A549 (cell line): ENCODE data around the gene EMX1. TPM values are rescaled to one million over a fixed set of nuclear protein-coding genes. Genes with fewer than 3 reads are reported as not detected.
A peak's percentile ranks its signal among the peaks of the same experiment; 100 is the strongest.

Source experiments
- ATAC-seq, 2 experiments: fragments of 200-7000 bp in 1 of 2; fragments of >200 bp in 1 of 2; cut with Nextera tagmentation in 1 of 2; cut with Tn5 transposase in 1 of 2; 3 replicates each; pipeline versions ENCODE4 v1.8.0 to v1.9.1; 2018 to 2020; ENCODE audit warnings: mild to moderate bottlenecking in 1 of 2, moderate library complexity in 1 of 2
- CTCF ChIA-PET: fragments of 300-600 bp; sonication (Branson Sonifier 250); formaldehyde crosslinking; extraction: SDS; loops from one replicate; lab custom pipeline; 2021; ENCODE audit warnings: antibody characterized with exemption, inconsistent platforms; lab: Yijun Ruan, JAX
- POLR2A ChIA-PET: fragments of 350-600 bp; formaldehyde crosslinking; extraction: SDS; loops from one replicate; lab custom pipeline; 2021; ENCODE audit warnings: antibody characterized with exemption, inconsistent platforms; lab: Yijun Ruan, JAX
- DNase-seq, 2 experiments: peaks; one replicate each; pipeline versions ENCODE4 v3.0.0 to v3.0.0-alpha.2; 2011 to 2016; ENCODE audit warnings: low read depth in 1 of 2, low spot score in 1 of 2
- FAIRE-seq: peaks from 2 replicates; lab custom pipeline; 2011; peaks lifted over from hg19 to GRCh38; lab: Jason Lieb, UNC
- H3K27ac ChIP-seq, 2 experiments: fragments of >200 bp; sonication (Bioruptor Twin); formaldehyde crosslinking; 3 replicates each; pipeline ENCODE4 v1.5.1; 2016 to 2017
- H3K4me1 ChIP-seq: fragments of >200 bp; sonication (Bioruptor Twin); formaldehyde crosslinking; 3 replicates; pipeline ENCODE4 v1.6.1; 2016
- H3K4me2 ChIP-seq: fragments of >200 bp; sonication (Bioruptor Twin); formaldehyde crosslinking; 3 replicates; pipeline ENCODE4 v1.6.1; 2016
- H3K4me3 ChIP-seq: fragments of >200 bp; sonication (Bioruptor Twin); formaldehyde crosslinking; 3 replicates; pipeline ENCODE4 v1.5.1; 2016
- H3K9me3 ChIP-seq: fragments of >200 bp; sonication (Bioruptor Twin); formaldehyde crosslinking; 3 replicates; pipeline ENCODE4 v1.6.1; 2016
- FOSL2 ChIP-seq, 2 experiments: fragments of 450-650 bp in 1 of 2; fragments of >200 bp in 1 of 2; sonication (Bioruptor Twin) in 1 of 2; formaldehyde crosslinking; IDR thresholded peaks; 2 replicates each; pipeline versions ENCODE4 v1.5.0 to v1.6.1; 2016 to 2020; ENCODE audit warnings: mild to moderate bottlenecking in 1 of 2, moderate library complexity in 1 of 2
- HEYL ChIP-seq: fragments of 250-450 bp; sonication (Bioruptor Pico); IDR thresholded peaks from 2 replicates; pipeline ENCODE4 v1.8.0; 2021; ENCODE audit warnings: mild to moderate bottlenecking, moderate library complexity
- HOXA7 ChIP-seq: fragments of 250-450 bp; sonication (Bioruptor Pico); IDR thresholded peaks from 2 replicates; pipeline ENCODE4 v1.5.0; 2020; ENCODE audit warnings: mild to moderate bottlenecking, moderate library complexity
- JUN ChIP-seq, 2 experiments: fragments of >200 bp; sonication (Bioruptor Twin); formaldehyde crosslinking; IDR thresholded peaks; 2 replicates in 1 of 2; 3 replicates in 1 of 2; pipeline ENCODE4 v1.6.1; 2016 to 2017
- KDM5A ChIP-seq: fragments of 200-600 bp; sonication (generic); IDR thresholded peaks from 2 replicates; pipeline ENCODE4 v1.6.1; 2016; ENCODE audit warnings: antibody characterized with exemption, mild to moderate bottlenecking
- MAZ ChIP-seq: fragments of 150-350 bp; IDR thresholded peaks from 2 replicates; pipeline ENCODE4 v1.6.1; 2014; ENCODE audit warnings: antibody characterized with exemption, low read depth, low read length, borderline replicate concordance
- MYC ChIP-seq: IDR thresholded peaks from 2 replicates; pipeline ENCODE4 v1.6.1; 2012; ENCODE audit warnings: mild to moderate bottlenecking, inconsistent platforms, low read length, improper control_type of control experiment, borderline replicate concordance
- PHF8 ChIP-seq: fragments of 200-600 bp; sonication (generic); IDR thresholded peaks from 2 replicates; pipeline ENCODE4 v1.6.1; 2016; ENCODE audit warnings: low read depth, mild to moderate bottlenecking, antibody characterized with exemption, moderate library complexity, borderline replicate concordance
- POLR2A ChIP-seq: IDR thresholded peaks from 2 replicates; pipeline ENCODE4 v1.6.1; 2012; ENCODE audit warnings: mild to moderate bottlenecking, low read length
- RAD21 ChIP-seq, 2 experiments: fragments of >200 bp in 1 of 2; sonication (Bioruptor Twin) in 1 of 2; formaldehyde crosslinking in 1 of 2; IDR thresholded peaks in 1 of 2; conservative IDR thresholded peaks in 1 of 2; 2 replicates in 1 of 2; 3 replicates in 1 of 2; pipeline ENCODE4 v1.6.1; 2012 to 2018; ENCODE audit warnings: inconsistent platforms in 1 of 2
- RARB ChIP-seq: fragments of 250-450 bp; sonication (Bioruptor Pico); IDR thresholded peaks from 2 replicates; pipeline ENCODE4 v1.8.0; 2021; ENCODE audit warnings: mild to moderate bottlenecking, moderate library complexity
- SMC3 ChIP-seq: fragments of >200 bp; sonication (Bioruptor Twin); formaldehyde crosslinking; IDR thresholded peaks from 3 replicates; pipeline ENCODE4 v1.6.1; 2018; ENCODE audit warnings: inconsistent platforms
- TFCP2L1 ChIP-seq: fragments of 250-450 bp; sonication (Bioruptor Pico); IDR thresholded peaks from 2 replicates; pipeline ENCODE4 v1.5.0; 2021; ENCODE audit warnings: mild to moderate bottlenecking
- ZNF302 ChIP-seq: fragments of 250-450 bp; sonication (Bioruptor Pico); IDR thresholded peaks from 2 replicates; pipeline ENCODE4 v1.9.0; 2021; ENCODE audit warnings: inconsistent platforms, mild to moderate bottlenecking, moderate library complexity
- WGBS: methylation state at CpG from one replicate; pipeline ENCODE4 v1.1.6; 2017; ENCODE audit errors: missing lambda C conversion rate; 5-methylcytosine and 5-hydroxymethylcytosine counted together
- polyA plus RNA-seq, 4 experiments: library from polyadenylated mRNA; depleted of rRNA in 3 of 4; stranded (reverse); fragments of >200 nt; fragmentation: RNase III in 1 of 4; extraction: RNeasy Plus Mini Kit Qiagen cat#74134 plus additional on column Dnase treatment in 1 of 4; gene quantifications; 2 replicates in 3 of 4; 3 replicates in 1 of 4; pipeline ENCODE4 v1.2.3, GENCODE V29; 2011 to 2017
- TF ChIP-seq, protein P1 (sequence below): IDR thresholded peaks from 2 replicates; pipeline ENCODE4 v1.6.1; 2012; ENCODE audit warnings: low read depth, borderline replicate concordance
- TF ChIP-seq, protein P2 (sequence below): fragments of 450-650 bp; IDR thresholded peaks from 2 replicates; pipeline ENCODE4 v1.6.1; 2014; ENCODE audit warnings: antibody characterized with exemption
- TF ChIP-seq, protein P3 (sequence below): fragments of 250-450 bp; sonication (Bioruptor Pico); IDR thresholded peaks from 2 replicates; pipeline ENCODE4 v1.5.0; 2021; ENCODE audit warnings: mild to moderate bottlenecking, moderate library complexity, borderline replicate concordance
- TF ChIP-seq, protein P4 (sequence below): fragments of >200 bp; sonication (Bioruptor Twin); formaldehyde crosslinking; IDR thresholded peaks from 3 replicates; pipeline ENCODE4 v1.5.1; 2016
- TF ChIP-seq, protein P5 (sequence below): IDR thresholded peaks from 2 replicates; pipeline ENCODE4 v1.6.1; 2012

The EMX1 gene
- polyA plus RNA-seq, 2 of the 4 experiments (the other 2 are of a cell fraction), result 0.05 TPM; not detected in 1

DNA sequence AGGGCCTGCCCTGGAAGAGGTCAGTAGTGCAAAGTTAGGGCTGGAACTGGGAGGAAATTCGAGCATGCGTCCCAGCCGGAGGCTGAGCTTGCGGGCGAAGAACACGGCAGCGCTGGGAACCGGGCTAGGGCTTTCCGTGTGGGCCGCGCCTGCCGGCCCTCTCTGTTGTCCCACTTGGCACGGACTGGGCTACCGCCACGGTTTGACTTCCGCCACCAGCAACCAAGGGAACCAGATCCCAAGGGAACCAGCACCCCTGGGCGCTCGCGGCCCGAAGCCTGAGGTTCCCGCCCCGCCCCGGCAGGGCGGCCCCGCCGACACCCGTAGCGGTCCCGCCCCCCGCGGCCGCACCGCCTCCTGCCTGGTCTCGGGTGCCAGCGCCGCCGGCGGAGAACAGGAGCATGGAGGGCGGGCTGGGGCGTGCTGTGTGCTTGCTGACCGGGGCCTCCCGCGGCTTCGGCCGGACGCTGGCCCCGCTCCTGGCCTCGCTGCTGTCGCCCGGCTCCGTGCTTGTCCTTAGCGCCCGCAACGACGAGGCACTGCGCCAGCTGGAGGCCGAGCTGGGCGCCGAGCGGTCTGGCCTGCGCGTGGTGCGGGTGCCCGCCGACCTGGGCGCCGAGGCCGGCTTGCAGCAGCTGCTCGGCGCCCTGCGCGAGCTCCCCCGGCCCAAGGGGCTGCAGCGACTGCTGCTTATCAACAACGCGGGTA, 30.1 kb upstream of the EMX1 start, which contains the start of gene SPR:
SPR (plus strand) TSS at position 377 of the 708 bp plus-strand sequence; CDS start at position 402, 25 bp downstream.
- peak; percentile 59; the same call in 1 of the 2 replicates for TF ChIP-seq MYC
- no peak for TF ChIP-seq ZNF302
- TF ChIP-seq, protein P1, sequence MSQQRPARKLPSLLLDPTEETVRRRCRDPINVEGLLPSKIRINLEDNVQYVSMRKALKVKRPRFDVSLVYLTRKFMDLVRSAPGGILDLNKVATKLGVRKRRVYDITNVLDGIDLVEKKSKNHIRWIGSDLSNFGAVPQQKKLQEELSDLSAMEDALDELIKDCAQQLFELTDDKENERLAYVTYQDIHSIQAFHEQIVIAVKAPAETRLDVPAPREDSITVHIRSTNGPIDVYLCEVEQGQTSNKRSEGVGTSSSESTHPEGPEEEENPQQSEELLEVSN, result peak; percentile 29; the same call in 1 of the 2 replicates
- peak; percentile 33 to 72; a peak in 4 of 5 replicates for TF ChIP-seq JUN (IDR thresholded peaks at IDR 0.05)
- TF ChIP-seq, protein P2, sequence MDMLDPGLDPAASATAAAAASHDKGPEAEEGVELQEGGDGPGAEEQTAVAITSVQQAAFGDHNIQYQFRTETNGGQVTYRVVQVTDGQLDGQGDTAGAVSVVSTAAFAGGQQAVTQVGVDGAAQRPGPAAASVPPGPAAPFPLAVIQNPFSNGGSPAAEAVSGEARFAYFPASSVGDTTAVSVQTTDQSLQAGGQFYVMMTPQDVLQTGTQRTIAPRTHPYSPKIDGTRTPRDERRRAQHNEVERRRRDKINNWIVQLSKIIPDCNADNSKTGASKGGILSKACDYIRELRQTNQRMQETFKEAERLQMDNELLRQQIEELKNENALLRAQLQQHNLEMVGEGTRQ, result no peak
- peak; percentile 95 for TF ChIP-seq POLR2A
- peak; percentile 75 for TF ChIP-seq PHF8
- TF ChIP-seq HOXA7 (CRISPR knock-in tag), result no peak
- TF ChIP-seq TFCP2L1 (CRISPR knock-in tag), result 0 out of 2 replicates have a peak, but pooled peaks have one; percentile 53
- ChIA-PET POLR2A (interaction anchor here (1.1 to 1.4 kb wide), 4 partner anchors 23 to 347 kb away, joined by 3 read pairs; partner anchors contain the start of gene CCT7), CTCF (interaction anchor here (0.5 to 13.9 kb wide), 82 partner anchors 8 to 1587 kb away, joined by 3 to 260 read pairs (median 4); partner anchors contain the start of gene EMX1)
- peak within 1 kb of the TSS; percentile 97 for H3K4me2 ChIP-seq
- no peaks in the 10 kb centered on the region for H3K9me3 ChIP-seq
- peaks cover 22% of the 10 kb centered on the region for H3K4me1 ChIP-seq
- peak within 1 kb of the TSS; percentile 92 to 96 for H3K27ac ChIP-seq
- ATAC-seq, result peak; percentile 89 to 93
- WGBS, result under 1% methylated on average over 27 of the region's 76 CpGs
- DNase-seq, result peak; percentile 84 to 85
- H3K4me3 ChIP-seq, result peak within 1 kb of the TSS; percentile 77
- FAIRE-seq, result no peak

DNA sequence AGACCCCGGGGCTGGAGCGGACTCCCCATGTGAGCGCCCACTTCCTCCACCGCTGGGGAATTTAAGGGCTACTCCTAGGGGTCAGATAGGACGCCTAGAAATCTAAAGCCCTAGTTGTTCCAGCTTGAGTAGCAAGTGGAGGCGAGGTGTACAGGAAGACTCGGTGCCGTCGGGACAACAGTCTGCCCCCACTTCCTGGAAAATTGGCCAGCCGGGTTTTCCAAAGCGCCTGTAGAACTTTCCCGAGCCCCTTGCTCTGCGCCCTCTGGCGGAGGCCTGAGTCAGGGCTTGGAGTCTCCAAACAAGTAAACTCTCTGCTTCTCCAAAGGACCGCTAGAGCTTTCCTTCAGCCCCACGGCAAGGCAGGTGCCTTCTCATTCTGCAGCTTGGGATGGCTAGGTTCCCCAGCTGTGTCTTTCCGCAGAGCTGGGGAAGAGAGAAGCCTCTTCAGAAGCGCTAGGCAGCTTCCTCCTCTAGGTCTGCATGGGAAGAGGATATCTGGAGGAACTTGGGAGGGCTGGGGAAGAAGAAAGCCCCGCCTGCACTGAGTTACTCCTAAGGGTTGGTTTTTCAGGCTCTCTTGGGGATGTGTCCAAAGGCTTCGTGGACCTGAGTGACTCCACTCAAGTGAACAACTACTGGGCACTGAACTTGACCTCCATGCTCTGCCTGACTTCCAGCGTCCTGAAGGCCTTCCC, 29.4 kb upstream of the EMX1 start:
- WGBS, result 8% methylated on average over 18 of the region's 21 CpGs
- Histone ChIP-seq H3K27ac (peak overlapping the region; percentile 92 to 96), H3K4me1 (peaks cover 22% of the 10 kb centered on the region), H3K9me3 (no peaks in the 10 kb centered on the region), H3K4me3 (peak overlapping the region; percentile 77)
- ATAC-seq (peak; percentile 70 to 79), FAIRE-seq (peak; percentile 13), DNase-seq (peak; percentile 85 to 93)
- CTCF ChIA-PET, result interaction anchor here (0.5 to 13.9 kb wide), 85 partner anchors 9 to 1588 kb away, joined by 3 to 260 read pairs (median 4); partner anchors contain the start of gene EMX1
- TF ChIP-seq, protein P3, sequence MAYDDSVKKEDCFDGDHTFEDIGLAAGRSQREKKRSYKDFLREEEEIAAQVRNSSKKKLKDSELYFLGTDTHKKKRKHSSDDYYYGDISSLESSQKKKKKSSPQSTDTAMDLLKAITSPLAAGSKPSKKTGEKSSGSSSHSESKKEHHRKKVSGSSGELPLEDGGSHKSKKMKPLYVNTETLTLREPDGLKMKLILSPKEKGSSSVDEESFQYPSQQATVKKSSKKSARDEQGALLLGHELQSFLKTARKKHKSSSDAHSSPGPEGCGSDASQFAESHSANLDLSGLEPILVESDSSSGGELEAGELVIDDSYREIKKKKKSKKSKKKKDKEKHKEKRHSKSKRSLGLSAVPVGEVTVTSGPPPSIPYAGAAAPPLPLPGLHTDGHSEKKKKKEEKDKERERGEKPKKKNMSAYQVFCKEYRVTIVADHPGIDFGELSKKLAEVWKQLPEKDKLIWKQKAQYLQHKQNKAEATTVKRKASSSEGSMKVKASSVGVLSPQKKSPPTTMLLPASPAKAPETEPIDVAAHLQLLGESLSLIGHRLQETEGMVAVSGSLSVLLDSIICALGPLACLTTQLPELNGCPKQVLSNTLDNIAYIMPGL, result peak; percentile 53; the same call in 1 of the 2 replicates
- TF ChIP-seq KDM5A (no peak), FOSL2 (IDR thresholded peaks at IDR 0.05) (no peak), FOSL2 (CRISPR knock-in tag; IDR thresholded peaks at IDR 0.05) (0 out of 2 replicates have a peak, but pooled peaks have one; percentile 17), HEYL (no peak), RARB (CRISPR knock-in tag) (no peak), RAD21 (conservative IDR thresholded peaks at IDR 0.05 in 1 of 2, IDR thresholded peaks at IDR 0.05 in 1 of 2) (peak; percentile 56 to 75), PHF8 (0 out of 2 replicates have a peak, but pooled peaks have one; percentile 20), MAZ (peak; percentile 73; the same call in 1 of the 2 replicates), POLR2A (peak; percentile 38; the same call in 1 of the 2 replicates), SMC3 (peak; percentile 93)
- TF ChIP-seq, protein P4, sequence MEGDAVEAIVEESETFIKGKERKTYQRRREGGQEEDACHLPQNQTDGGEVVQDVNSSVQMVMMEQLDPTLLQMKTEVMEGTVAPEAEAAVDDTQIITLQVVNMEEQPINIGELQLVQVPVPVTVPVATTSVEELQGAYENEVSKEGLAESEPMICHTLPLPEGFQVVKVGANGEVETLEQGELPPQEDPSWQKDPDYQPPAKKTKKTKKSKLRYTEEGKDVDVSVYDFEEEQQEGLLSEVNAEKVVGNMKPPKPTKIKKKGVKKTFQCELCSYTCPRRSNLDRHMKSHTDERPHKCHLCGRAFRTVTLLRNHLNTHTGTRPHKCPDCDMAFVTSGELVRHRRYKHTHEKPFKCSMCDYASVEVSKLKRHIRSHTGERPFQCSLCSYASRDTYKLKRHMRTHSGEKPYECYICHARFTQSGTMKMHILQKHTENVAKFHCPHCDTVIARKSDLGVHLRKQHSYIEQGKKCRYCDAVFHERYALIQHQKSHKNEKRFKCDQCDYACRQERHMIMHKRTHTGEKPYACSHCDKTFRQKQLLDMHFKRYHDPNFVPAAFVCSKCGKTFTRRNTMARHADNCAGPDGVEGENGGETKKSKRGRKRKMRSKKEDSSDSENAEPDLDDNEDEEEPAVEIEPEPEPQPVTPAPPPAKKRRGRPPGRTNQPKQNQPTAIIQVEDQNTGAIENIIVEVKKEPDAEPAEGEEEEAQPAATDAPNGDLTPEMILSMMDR, result peak; percentile 96
- TF ChIP-seq, protein P5, sequence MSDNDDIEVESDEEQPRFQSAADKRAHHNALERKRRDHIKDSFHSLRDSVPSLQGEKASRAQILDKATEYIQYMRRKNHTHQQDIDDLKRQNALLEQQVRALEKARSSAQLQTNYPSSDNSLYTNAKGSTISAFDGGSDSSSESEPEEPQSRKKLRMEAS, result peak; percentile 88; the same call in 1 of the 2 replicates
- TF ChIP-seq, protein P1, result peak; percentile 74; the same call in 1 of the 2 replicates
- TF ChIP-seq, all 56 proteins: peak for 10
- H3K4me2 ChIP-seq, result peak overlapping the region; percentile 97
- POLR2A ChIA-PET, result interaction anchor here (1.1 to 1.4 kb wide), 4 partner anchors 23 to 346 kb away, joined by 3 read pairs; partner anchors contain the start of gene CCT7
